ENCODE results near the gene PATJ.
"Not testable (repeated sequence)": the region's sequence is repeated elsewhere in the genome, so short reads cannot be mapped to it uniquely, and the experiment has no call there.

PATJ gene

DNA sequence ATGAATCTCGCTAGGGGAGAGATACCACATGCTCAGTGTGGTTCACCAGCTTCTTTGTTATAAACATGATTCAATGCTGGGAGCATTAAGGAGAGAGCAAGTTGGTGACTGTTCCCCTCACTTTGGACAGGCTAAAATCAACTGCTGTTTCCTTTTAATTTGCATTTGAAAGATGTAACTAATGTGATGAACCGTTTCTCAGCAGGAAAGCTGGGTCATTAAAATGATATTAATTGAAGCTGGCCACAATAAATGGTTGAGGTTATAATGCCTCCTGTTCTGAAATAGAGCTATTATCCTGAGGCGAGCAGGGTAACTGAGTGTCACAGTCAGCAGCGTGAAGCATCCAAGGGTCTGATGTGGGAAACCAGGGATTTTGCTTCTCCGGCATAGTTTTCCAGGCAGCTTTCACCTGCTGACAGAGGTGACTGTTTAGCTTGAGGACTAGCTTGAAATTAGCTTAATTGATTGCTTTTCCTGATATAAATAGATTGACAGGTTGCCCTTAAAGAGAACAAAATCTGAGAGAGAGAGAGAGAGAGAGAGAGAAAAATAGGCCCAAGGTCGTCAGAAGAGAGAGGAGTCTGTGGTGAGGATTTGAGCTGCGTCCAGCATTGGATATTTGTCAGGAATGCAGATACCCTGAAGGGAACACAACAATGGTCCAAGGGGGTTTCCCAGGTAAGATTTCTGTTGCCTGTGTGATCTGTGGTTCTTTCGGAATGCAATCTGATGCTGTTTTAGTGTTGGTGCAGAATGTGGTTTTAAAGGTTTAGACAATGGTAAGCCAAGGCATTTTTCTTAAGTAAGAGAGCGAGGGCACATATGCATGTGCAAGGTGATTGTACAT lies 209.7 kb downstream of the PATJ start:
- no peak for DNase-seq

DNA sequence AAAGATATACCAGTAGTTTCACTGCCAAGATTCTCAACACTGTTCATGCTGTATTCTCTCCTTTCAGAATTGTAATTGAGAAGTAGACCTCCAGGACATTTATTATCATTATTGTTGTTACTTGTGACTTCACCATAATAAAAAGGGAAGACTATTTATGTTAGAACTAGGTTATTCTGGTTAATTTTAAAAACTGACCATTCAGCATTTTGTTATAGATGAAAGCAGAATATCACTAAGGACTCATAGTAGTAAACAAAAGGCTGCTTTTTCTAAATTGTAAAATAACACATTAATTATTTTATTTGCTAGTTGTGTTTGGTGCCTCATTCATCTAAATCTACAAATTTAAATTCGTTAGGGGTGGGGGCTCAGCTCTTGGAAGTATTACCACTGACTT lies 210.4 kb downstream of the PATJ start:
- DNase-seq: no peak

DNA sequence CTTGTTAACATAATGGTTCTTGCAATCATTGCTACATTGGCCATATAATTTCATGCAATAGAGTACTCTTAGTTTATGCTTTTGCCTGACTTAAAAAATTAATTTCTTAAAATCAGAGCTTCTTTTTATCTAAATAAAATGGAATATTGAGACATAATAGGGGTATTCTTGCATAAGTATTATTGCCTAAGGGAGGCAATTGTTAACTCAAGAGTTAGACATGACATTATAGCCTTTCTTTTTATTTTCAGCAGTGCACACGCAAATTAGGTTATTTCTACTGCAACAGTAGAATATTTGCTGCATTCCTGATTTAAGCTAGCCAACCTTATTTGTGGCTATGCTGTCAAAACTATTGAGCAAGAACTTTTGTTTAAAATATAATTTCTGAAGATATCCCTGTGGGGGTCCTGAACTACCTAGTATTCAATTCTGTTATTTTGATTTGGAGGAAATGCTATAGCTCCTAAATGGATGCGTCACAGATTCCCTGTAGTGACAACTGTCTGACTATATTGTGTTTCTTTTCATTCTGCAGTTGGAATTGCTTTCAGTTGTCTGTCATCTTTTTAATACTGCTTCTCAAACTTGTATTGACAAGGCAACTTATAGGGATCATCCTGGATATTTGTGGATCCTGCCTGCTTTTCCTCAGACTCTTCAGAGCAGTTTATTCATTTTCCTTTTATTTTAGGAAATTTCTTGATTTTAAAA lies 211.0 kb downstream of the PATJ start:
- no peak for DNase-seq

DNA sequence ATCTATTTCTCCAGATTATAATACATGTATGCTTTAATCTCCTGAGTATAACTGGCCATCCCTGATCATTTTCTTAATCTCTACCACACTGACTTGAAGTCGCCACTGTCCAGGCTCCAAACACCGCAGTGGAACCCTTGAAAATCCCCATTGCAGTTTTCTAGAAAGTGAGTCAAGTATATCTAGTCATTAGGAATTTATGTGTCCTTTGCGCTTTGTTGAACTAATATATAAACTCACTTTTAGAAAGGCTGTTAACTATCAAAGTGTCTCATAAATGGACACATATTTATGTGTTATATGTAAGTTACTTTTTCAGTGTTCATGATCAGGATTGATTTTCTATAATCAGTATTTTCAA lies 211.5 kb downstream of the PATJ start:
- DNase-seq: no peak

DNA sequence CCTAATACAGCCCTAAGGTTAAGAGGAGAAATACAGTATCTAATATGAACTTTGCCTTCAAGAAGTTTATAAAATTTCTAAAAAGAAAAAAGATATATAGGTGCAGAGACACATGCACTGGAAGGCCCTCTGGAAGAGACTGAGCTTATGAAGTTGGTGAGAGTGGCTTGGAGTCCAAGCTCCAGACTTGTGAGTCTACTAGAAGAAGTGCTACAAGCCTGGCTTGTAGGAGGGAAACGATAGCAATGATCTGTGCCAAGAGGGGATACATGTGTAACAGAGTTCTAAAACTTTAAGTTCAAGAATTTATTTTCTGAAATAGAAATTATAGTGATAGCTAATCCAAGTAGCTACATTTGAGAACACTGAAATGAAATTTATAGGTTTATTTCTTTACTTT lies 213.0 kb downstream of the PATJ start:
- DNase-seq: no peak

DNA sequence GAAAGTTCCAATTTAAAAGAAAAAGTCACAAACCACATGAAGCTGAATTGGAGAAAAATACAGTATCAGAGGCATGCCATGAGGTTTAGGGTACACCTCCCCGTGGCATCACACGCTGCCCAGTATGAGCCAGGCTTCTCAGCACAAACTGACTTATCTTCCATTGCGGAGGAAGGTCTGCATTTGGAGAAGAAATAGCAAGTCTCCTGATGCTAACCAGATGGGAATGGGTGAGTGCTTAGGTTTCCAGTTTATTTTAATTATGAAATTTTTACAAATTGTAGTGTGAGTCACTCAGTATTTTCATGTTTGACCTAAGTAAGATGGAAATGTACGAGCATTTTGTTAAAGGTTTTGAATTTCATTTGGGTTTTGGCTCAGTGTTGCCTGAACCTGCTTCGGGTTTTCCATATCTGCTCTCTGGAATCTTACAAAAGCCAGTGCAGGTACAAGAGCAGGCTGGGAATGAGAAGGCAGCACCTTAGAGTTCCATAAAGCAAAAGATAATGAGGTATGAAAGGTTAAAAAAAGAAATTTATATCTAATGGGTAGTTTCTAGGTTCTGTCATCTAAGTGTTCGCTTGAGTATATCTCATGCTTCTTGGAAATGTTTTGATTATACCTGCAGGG lies 213.9 kb downstream of the PATJ start:
- no peak for DNase-seq

DNA sequence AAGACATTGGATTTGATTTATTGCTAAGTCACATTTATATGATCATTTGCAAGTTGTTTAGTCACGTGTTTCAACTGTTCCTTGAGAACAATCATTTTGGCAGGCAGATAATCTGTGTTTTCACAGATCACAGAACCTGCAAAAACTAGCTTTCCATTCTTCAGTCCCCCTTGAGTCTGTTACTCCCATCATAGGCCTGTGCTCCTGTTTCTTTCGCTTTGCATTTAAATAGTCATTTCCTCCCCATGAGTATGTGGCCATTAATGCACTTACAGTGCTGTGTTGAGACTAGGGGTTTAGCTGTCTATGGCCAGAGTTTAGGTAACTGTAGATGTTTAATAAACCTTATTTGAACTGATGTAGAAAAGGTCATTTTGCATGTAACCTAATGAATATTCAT lies 214.5 kb downstream of the PATJ start:
- no peak for DNase-seq

DNA sequence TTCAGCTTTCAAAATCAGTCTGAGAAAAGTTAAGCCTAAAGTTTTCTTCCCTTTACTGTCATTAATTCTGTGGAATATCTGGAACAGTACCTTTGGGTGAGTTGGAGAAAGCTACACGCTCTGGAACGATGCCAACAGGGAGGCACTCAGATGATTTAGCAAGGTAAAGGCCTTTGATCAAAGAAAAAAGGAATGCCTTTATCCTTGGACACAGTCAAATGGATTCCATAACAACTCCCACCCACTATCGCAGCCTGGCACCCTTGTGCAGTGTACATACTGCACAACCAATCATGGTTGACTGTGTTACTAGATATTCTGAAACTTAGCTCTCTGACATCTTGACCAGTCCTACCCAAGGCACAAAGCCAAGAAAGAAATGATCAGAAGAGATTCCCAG lies 218.7 kb downstream of the PATJ start:
- DNase-seq: no peak

DNA sequence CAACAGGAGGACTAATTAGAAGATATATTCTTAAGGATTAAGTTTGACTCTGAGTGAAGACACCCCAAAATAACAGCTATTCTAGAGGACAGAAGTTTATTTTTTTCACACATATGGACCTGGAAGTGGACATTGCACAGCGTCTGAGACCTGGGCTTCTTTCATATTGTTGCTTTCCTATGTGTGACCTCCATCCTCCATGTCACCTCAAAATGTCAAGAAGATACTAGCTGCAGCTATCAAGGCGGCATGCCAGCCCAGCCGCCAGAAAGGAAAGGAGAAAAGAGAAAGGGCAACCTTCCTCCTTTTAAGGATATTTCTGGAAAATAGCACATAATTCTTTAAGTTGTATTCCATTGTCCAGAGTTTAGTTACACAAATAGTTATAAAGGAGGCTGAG lies 220.4 kb downstream of the PATJ start:
- DNase-seq: no peak

DNA sequence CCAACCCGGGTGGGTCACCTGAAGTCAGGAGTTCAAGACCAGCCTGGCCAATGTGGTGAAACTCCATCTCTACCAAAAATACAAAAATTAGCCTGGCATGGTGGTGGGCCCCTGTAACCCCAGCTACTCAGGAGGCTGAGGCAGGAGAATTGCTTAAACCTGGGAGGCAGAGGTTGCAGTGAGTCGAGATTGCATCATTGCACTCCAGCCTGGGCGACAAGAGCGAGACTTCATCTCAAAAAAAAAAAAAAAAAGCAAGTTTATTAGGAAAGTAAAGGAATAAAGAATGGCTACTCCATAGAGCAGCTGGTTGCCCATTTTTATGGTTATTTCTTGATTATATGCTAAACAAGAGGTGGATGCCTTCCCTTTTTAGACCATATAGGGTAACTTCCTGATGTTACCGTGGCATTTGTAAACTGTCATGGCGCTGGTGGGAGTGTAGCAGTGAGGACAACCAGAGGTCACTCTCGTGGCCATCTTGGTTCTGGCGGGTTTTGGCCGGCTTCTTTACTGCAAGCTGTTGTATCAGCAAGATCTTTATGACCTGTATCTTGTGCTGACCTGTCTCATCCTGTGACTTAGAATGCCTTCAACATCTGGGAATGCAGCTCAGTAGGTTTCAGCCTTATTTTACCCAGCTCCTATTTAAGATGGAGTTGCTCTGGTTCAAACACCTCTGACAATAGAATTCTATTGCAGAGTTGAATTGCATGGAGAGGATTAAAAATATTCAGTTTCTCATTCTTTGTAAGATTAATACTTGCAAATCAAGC lies 224.4 kb downstream of the PATJ start:
- not testable (repeated sequence) for DNase-seq

DNA sequence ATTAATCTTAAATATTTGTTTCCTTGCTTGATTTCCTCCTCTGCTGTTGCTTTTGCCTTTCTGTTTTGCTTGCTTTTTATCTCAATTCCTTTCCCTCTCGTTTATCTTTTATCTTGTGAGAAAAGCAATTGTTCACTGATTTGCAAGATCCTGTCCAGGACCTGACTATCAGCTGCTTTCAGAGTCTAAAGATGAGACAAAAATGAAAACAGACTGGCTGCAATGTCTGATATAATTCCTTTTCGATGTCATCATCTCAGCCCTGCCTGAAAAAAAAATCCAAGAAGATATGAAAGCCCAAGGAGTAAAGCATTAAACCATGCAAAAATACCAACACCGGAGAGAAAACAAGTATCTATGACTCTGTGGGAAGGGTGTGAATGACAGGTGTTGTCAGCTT lies 225.5 kb downstream of the PATJ start:
- DNase-seq: no peak

DNA sequence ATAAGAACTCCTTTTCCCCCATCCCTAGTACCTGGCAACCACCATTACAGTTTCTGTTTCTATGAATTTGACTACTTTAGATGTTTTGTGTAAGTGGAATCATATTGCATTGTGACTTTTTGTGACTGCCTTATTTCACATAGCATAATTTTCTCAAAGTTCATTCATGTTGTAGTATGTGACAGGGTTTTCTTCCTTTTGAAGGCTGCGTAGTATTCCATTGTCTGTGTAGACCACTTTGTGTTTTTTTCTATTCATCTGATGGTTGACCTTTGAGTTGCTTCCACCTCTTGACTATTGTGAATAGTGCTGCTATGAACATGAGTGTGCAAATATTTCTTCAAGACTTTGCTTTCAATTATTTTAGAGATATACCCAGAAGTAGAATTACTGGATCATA lies 226.6 kb downstream of the PATJ start:
- DNase-seq: no peak

DNA sequence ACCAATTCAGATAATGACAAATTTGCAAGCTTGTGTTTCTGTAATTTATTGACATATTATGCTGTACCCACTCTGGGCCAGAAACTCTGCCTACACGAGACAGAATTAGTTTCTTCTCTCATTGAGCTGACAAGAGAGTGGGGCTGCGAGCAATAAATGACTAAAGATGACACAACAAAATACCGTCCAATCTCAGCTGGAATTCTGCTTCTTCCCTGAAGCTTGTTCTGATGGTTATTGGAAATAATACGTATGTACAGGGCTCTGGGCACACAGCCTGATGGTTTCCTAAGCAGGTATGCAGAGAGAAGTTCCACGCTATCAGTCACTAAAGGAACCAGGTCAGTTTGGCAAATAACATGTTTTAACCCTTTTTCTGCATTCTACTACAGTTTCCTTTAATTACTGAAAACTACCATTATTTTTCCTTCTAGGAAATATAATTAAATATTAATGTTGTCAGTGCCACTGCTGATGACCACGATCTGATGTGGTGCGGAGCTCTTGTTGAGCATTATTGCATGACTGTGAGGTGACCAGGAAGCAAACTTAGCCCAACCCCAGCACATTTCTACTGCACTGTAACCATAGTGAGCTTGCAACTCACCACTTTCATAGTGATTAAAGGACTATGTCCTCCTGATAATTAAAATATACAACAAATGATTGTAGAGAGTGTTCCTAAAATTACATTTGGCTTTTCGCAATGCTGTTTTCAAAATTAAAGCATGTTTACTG lies 231.0 kb downstream of the PATJ start:
- no peak for DNase-seq

DNA sequence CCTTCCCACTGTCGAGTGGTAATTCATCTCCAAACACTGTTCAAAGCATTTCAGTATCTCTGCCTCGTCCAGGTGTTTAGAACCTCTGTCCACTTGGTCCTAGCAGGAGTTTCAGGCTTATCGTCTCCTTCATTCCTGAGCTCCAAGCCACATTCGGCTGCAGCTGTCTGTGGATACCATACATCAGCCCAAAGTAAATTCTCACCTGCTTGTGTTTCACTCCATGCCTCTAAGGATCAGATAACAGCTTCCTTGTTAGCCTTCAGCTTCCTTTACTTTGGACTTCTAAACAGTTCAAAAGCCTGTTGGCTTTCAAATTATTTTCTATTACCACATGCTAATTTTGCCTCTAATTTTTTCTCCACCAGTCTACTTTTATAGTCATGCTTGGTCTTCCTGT lies 233.4 kb downstream of the PATJ start:
- DNase-seq: no peak

DNA sequence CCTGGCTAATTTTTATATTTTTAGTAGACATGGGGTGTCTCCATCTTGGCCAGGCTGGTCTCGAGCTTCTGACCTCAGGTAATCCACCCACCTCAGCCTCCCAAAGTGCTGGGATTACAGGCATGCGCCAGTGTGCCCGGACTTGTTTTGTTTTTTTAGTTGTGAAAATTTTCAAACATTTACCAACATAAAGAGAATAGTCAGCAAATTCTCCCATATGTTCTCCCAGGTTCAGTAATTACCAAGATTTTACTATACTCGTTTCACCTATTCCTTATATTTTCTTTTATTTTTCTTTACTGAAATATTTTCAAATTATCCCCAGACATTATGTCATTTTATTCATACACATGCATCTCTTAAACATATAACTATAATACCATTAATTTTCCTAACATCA lies 234.3 kb downstream of the PATJ start:
- DNase-seq: no peak

DNA sequence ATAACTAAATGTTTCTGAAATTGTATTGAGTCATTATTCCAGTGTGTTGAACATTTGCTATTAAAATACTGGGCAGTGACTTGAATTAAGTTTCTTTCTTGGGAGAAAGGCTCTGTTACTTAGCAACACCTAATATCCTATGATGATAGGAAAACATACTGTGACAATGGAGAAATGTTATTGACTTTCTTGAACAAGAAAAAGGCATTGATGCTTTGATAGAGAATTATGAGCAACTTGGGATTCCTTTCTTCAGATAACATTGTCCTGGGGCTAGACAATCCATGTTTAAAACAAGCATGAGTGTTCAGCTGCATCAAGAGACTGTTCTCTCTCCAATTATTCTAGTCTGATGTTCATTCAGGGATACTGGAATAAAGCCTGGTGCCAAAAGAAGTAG lies 236.5 kb downstream of the PATJ start:
- no peak for DNase-seq

DNA sequence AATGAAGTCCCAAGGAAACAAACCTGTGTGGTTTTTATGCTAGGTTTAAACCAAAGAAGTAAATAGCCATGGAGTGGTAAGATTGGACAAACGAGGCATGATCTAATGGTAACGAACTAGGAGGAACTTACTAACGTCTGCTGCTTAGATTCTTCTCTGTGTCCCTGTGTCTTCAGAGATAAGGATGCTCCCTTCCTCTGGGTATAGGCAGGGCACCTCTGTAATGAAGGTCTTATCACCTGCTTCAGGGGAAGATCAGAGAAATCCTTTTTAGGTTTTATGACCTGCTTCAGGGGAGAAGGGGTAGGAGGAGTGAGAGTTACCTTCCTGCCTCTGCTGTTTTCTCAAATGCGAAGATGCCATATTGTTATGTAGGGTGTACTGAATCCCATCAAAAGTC lies 237.4 kb downstream of the PATJ start:
- DNase-seq: no peak

DNA sequence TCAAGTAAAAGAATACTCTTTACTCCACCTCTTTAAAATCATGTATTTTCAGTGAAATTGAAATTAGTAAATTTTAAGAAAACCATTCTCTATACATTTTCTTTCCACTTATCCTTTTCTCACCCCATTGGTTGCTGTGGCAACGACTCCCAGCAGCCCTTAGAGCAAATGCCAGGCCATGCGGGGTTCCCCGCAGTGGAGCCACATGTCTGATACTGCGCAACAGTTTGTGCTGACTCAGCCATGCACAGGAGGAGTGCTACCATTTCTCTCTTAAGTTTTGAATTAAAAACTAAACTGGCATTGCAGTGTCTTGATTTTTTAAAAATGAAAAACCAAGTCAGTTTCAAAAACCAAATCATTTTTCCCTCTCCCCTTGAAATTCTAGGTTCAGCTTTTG lies 238.3 kb downstream of the PATJ start:
- DNase-seq: no peak

DNA sequence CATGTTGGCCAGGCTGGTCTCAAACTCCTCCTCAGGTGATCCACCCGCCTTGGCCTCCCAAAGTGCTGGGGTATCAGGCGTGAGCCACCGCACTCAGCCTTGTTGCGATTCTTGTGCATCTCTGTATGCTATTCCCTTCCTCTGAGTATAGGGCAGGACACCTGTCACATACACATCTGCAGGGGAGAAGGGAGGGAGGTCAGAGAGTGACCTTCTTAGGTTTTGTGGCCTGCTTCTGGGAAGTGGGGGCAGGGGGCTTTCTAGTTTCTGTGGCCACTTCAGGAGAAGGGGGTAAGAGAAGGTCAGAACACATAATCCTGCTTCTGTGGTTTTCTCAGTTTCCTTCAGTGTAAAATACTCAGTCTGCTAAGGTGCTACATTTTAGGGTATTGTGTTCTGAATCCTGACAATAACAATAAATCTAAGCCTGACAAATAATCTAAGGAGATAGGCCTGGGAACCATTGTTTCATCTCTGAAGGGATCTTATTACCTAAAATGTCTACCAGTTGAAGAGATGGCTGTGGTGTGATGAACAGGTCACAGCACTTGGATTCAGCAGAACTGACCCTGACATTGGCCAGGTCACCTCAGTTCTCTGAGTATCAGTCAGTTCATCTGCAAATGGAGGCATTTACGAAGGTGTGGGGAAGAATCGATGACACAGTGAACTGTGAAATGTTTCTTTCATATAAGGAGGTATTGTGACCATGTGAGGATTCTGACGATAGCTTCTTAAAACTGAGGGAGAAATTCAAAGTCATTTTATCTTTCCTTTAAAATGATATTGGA lies 239.8 kb downstream of the PATJ start:
- DNase-seq: no peak

DNA sequence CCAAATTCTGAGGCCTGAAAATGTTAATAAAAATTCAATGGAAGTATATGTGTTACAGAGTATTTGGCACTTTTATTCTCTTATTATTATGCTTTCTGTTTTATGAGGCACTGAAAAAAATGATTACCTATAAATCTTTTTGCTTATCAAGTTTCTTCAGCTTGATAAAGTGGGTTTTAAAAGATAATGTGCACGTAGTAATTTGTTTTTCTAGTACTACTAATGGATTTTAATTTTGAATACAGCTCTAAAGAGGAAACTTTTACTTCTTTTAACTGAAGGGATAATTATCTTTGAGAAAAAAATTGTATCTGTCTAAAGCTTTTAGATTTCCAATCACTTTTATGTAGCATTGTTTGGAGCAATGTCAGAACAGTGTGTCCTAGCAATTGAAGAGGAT lies 241.0 kb downstream of the PATJ start:
- no peak for DNase-seq

DNA sequence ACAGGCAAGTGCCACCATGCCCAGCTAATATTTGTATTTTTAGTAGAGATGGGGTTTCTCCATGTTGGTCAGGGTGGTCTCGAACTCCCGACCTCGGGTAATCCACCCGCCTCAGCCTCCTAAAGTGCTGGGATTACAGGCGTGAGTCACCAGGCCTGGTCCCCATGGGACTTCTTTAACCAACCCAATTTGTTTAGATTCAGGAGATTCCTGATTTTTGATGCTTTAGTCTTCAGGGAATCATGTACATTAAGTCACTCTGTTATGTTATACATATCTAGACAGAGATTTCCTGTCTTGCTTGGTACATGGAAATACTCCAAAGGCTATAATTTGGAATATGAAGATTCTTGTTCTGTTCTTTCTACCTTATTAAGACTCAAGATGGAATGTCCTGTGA lies 250.0 kb downstream of the PATJ start:
- DNase-seq: no peak
